ENCODE data around the gene UCK2.

Gene UCK2

GRCh38 chr1:165844933-165845332 lies 17.5 kb downstream of the UCK2 start:
- DNase-seq (ENCODE audit: low read depth, low spot score): no peak
- no peak overlapping the region for H3K4me3 ChIP-seq (ENCODE audit: low read length)
- no CpG with 5 or more reads among the region's 6 CpGs for WGBS (ENCODE audit: insufficient coverage, insufficient read length)
- H3K9me3 ChIP-seq (ENCODE audit: control insufficient read depth, insufficient read depth, low read length): no peaks in the 10 kb centered on the region
- H3K27ac ChIP-seq (ENCODE audit: low read length): no peak overlapping the region
- no peaks in the 10 kb centered on the region for H3K36me3 ChIP-seq (ENCODE audit: control insufficient read depth, insufficient read depth, low read length)
- peaks cover 7% of the 10 kb centered on the region for H3K4me1 ChIP-seq (ENCODE audit: control insufficient read depth, insufficient read depth, low read length)
- H3K27me3 ChIP-seq (ENCODE audit: control insufficient read depth, insufficient read depth, low read length): no peaks in the 10 kb centered on the region

- no peaks in the 10 kb centered on the region for H3K36me3 ChIP-seq (ENCODE audit: control insufficient read depth, insufficient read depth, low read length)
- peaks cover 7% of the 10 kb centered on the region for H3K4me1 ChIP-seq (ENCODE audit: control insufficient read depth, insufficient read depth, low read length)
- no peak overlapping the region for H3K4me3 ChIP-seq (ENCODE audit: low read length)
- no peaks in the 10 kb centered on the region for H3K9me3 ChIP-seq (ENCODE audit: control insufficient read depth, insufficient read depth, low read length)
- DNase-seq (ENCODE audit: low read depth, low spot score): no peak
- no peaks in the 10 kb centered on the region for H3K27me3 ChIP-seq (ENCODE audit: control insufficient read depth, insufficient read depth, low read length)
- no peak overlapping the region for H3K27ac ChIP-seq (ENCODE audit: low read length)
- WGBS (ENCODE audit: insufficient coverage, insufficient read length): no CpG with 5 or more reads among the region's 3 CpGs
Observed at GRCh38 chr1:165845569-165845968, 18.2 kb downstream of the UCK2 start.

GRCh38 chr1:165845992-165846748 lies 18.8 kb downstream of the UCK2 start:
- Histone ChIP-seq H3K27ac (ENCODE audit: low read length) (no peak overlapping the region), H3K4me1 (ENCODE audit: control insufficient read depth, insufficient read depth, low read length) (peaks cover 7% of the 10 kb centered on the region), H3K27me3 (ENCODE audit: control insufficient read depth, insufficient read depth, low read length) (no peaks in the 10 kb centered on the region), H3K36me3 (ENCODE audit: control insufficient read depth, insufficient read depth, low read length) (no peaks in the 10 kb centered on the region), H3K4me3 (ENCODE audit: low read length) (no peak overlapping the region), H3K9me3 (ENCODE audit: control insufficient read depth, insufficient read depth, low read length) (no peaks in the 10 kb centered on the region)
- WGBS (ENCODE audit: insufficient coverage, insufficient read length): no CpG with 5 or more reads among the region's 2 CpGs
- no peak for DNase-seq (ENCODE audit: low read depth, low spot score)

GRCh38 chr1:165847486-165847885 lies 20.1 kb downstream of the UCK2 start:
- H3K27ac ChIP-seq (ENCODE audit: low read length): no peak overlapping the region
- 100% methylated on average over 1 of the region's 3 CpGs for WGBS (ENCODE audit: insufficient coverage, insufficient read length)
- DNase-seq (ENCODE audit: low read depth, low spot score): no peak
- H3K4me3 ChIP-seq (ENCODE audit: low read length): no peak overlapping the region
- peaks cover 4% of the 10 kb centered on the region for H3K4me1 ChIP-seq (ENCODE audit: control insufficient read depth, insufficient read depth, low read length)
- no peaks in the 10 kb centered on the region for H3K9me3 ChIP-seq (ENCODE audit: control insufficient read depth, insufficient read depth, low read length)
- no peaks in the 10 kb centered on the region for H3K27me3 ChIP-seq (ENCODE audit: control insufficient read depth, insufficient read depth, low read length)
- no peaks in the 10 kb centered on the region for H3K36me3 ChIP-seq (ENCODE audit: control insufficient read depth, insufficient read depth, low read length)

DNA sequence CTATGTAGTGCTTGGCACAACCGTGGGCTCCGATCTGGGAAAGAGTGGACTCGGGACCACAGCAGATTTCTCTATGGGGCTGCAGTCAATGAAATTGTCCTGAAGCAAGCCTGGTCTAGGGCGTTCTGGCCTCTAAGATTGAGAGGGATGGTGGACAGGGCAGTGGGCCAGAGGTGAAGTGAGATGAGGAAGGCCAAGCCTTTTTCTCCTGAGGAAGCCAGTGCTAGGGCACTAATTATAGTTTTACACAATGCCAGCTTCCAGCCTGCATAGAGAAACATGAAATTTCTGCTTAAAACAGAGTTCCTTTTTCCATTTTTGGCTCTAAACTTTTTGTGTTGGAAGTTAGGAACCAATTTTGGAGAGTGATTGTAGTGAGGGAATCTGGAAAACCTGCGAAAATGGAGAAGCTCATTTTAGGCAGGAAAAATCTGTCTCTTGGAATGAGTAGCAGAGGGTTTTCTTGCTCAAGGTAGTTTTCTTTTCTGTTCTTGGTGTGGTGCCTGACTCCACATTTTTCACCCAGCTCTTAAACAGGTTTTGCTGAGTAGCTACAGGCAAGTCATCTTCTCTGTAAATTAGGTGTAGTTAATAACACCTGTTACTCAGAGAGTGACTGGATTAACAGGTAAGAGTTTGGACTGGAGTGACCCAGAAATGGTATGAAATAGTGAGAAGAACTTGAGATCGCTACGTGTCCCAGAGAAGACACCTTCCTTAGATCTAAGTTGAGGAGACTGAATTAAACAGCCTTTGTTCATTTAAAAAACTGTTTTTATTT lies 22.1 kb downstream of the UCK2 start:
- no peak overlapping the region for H3K27ac ChIP-seq (ENCODE audit: low read length)
- no peak for DNase-seq (ENCODE audit: low read depth, low spot score)
- H3K36me3 ChIP-seq (ENCODE audit: control insufficient read depth, insufficient read depth, low read length): no peaks in the 10 kb centered on the region
- no peaks in the 10 kb centered on the region for H3K27me3 ChIP-seq (ENCODE audit: control insufficient read depth, insufficient read depth, low read length)
- no CpG with 5 or more reads among the region's 7 CpGs for WGBS (ENCODE audit: insufficient coverage, insufficient read length)
- H3K9me3 ChIP-seq (ENCODE audit: control insufficient read depth, insufficient read depth, low read length): no peaks in the 10 kb centered on the region
- peaks cover 5% of the 10 kb centered on the region; the same call in 1 of the 2 replicates for H3K4me1 ChIP-seq (ENCODE audit: control insufficient read depth, insufficient read depth, low read length)
- no peak overlapping the region for H3K4me3 ChIP-seq (ENCODE audit: low read length)

DNA sequence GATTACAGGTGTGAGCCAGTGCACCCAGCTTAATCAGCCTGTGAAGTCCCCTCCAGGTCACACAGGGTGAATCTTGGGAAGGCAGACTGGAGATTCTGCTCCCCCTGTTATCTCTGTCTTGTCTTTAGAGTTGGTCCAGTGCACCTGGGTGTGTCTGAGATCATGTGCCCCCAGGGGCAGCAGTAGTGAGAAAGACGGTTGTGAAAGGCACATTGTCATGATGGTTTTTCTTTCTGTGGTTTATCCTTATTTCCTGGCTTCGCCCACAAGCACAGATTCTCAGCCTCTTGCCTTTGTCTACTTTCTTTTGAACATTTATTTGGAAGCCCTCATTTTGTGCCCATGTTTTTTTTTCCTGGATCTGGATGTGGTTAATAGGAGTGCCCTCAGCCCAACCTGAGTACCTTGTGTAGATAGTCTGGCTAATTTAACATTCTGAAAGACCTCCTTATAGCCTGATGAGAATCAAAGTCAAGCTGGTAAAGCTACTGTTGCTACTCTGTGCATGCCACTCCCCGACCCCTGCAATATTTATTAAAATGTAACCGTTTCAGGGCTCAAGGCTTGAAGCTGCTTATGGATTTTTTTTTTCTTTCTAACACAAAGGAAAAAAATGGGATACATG lies 23.7 kb downstream of the UCK2 start:
- Histone ChIP-seq H3K4me3 (ENCODE audit: low read length) (no peak overlapping the region), H3K36me3 (ENCODE audit: control insufficient read depth, insufficient read depth, low read length) (no peaks in the 10 kb centered on the region), H3K9me3 (ENCODE audit: control insufficient read depth, insufficient read depth, low read length) (no peaks in the 10 kb centered on the region), H3K4me1 (ENCODE audit: control insufficient read depth, insufficient read depth, low read length) (peaks cover 7% of the 10 kb centered on the region; the same call in 1 of the 2 replicates), H3K27me3 (ENCODE audit: control insufficient read depth, insufficient read depth, low read length) (no peaks in the 10 kb centered on the region), H3K27ac (ENCODE audit: low read length) (no peak overlapping the region)
- no peak for DNase-seq (ENCODE audit: low read depth, low spot score)
- WGBS (ENCODE audit: insufficient coverage, insufficient read length): no CpG with 5 or more reads among the region's 4 CpGs

GRCh38 chr1:165852871-165853270 lies 25.5 kb downstream of the UCK2 start:
- Histone ChIP-seq H3K4me3 (ENCODE audit: low read length) (no peak overlapping the region), H3K9me3 (ENCODE audit: control insufficient read depth, insufficient read depth, low read length) (no peaks in the 10 kb centered on the region), H3K27me3 (ENCODE audit: control insufficient read depth, insufficient read depth, low read length) (no peaks in the 10 kb centered on the region), H3K4me1 (ENCODE audit: control insufficient read depth, insufficient read depth, low read length) (peaks cover 12% of the 10 kb centered on the region; the same call in 1 of the 2 replicates), H3K27ac (ENCODE audit: low read length) (no peak overlapping the region), H3K36me3 (ENCODE audit: control insufficient read depth, insufficient read depth, low read length) (no peaks in the 10 kb centered on the region)
- WGBS (ENCODE audit: insufficient coverage, insufficient read length): no CpG with 5 or more reads among the region's 2 CpGs
- no peak for DNase-seq (ENCODE audit: low read depth, low spot score)

DNA sequence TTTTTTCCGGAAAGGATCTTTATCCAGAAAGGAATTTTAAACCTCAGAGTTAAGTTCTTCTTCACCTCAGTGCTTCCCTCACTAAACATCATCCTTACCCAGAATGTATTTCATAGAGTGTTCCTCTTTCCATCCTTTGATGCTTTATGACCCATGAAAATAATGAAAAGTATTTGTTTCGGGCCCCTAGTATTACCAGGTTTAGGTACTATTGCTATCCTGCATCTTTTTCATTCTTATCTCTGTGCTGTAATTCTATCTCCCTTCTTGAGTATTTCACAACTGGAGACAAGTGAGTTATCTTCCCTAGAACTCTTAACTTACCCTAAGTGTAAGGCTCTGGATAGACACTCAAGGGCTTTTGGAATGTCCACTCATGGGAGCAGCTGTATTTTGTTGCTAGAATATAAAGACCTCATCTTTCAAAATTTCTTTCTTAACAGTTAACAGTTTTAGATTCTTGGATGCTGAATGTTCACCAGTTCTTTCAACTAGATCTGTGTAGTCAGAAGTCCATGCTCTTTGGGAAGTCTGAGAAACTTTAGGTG lies 26.2 kb downstream of the UCK2 start:
- H3K9me3 ChIP-seq (ENCODE audit: control insufficient read depth, insufficient read depth, low read length): no peaks in the 10 kb centered on the region
- no peaks in the 10 kb centered on the region for H3K36me3 ChIP-seq (ENCODE audit: control insufficient read depth, insufficient read depth, low read length)
- peaks cover 17% of the 10 kb centered on the region for H3K4me1 ChIP-seq (ENCODE audit: control insufficient read depth, insufficient read depth, low read length)
- WGBS (ENCODE audit: insufficient coverage, insufficient read length): no CpG with 5 or more reads among the region's 2 CpGs
- H3K27ac ChIP-seq (ENCODE audit: low read length): no peak overlapping the region
- H3K4me3 ChIP-seq (ENCODE audit: low read length): no peak overlapping the region
- DNase-seq (ENCODE audit: low read depth, low spot score): no peak
- H3K27me3 ChIP-seq (ENCODE audit: control insufficient read depth, insufficient read depth, low read length): no peaks in the 10 kb centered on the region

DNA sequence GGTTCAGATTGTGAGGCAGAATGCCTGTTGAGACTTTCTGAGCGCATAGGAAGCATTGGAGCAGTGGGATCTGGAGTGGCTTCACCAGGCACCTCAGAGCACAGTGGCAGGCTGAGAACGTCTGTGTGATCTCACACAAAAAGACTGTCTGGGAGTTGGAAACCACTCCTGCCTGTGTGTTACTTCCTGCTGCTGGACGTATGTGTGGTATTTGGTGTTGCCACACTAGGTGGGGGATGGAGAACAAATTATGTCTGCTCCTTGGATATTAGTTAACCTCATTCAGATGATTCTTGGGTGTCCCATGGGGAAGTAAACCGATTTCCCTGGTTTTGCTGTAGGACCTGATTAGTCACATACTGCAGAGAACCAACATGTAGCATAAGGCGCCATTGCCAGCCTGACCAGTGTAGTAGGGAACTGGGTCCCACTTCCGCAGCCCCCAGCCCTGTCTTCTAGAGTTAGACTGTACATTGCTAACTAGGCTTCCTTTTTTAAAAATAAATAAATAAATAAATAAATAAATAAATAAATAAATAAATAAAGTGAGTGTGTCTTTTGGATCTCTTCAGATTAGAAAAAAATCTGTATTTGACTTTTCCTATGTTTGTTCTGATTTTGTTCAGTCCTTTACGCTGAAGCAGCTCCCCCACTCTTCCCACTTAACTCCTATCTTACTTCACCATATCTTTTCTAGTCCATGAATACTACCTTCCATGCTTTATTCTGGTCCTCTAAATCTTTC lies 26.9 kb downstream of the UCK2 start:
- H3K9me3 ChIP-seq (ENCODE audit: control insufficient read depth, insufficient read depth, low read length): no peaks in the 10 kb centered on the region
- H3K4me3 ChIP-seq (ENCODE audit: low read length): no peak overlapping the region
- no peaks in the 10 kb centered on the region for H3K36me3 ChIP-seq (ENCODE audit: control insufficient read depth, insufficient read depth, low read length)
- peaks cover 17% of the 10 kb centered on the region for H3K4me1 ChIP-seq (ENCODE audit: control insufficient read depth, insufficient read depth, low read length)
- no peak overlapping the region for H3K27ac ChIP-seq (ENCODE audit: low read length)
- WGBS (ENCODE audit: insufficient coverage, insufficient read length): no CpG with 5 or more reads among the region's 7 CpGs
- no peaks in the 10 kb centered on the region for H3K27me3 ChIP-seq (ENCODE audit: control insufficient read depth, insufficient read depth, low read length)
- DNase-seq (ENCODE audit: low read depth, low spot score): no peak

Data from iPS DF 6.9 (cell line).